Testis (tissue), 2 donors: ENCODE results near the gene FAM120A.
A peak's percentile ranks its signal among the peaks of the same experiment; 100 is the strongest.

ENCODE experiments used
- CTCF ChIP-seq, 3 experiments: fragments of 450-650 bp in 2 of 3; fragments of 200-600 bp in 1 of 3; sonication (generic) in 1 of 3; IDR thresholded peaks; one replicate each; pipeline ENCODE4 v1.5.1; 2016 to 2019; ENCODE audit warnings: antibody characterized with exemption in 3 of 3, mild to moderate bottlenecking in 2 of 3, moderate library complexity in 1 of 3
- POLR2A ChIP-seq: fragments of 450-650 bp; IDR thresholded peaks from one replicate; pipeline ENCODE4 v1.6.1; 2017; ENCODE audit warnings: antibody characterized with exemption, mild to moderate bottlenecking, moderate library complexity

GRCh38 chr9:93451849-93452709 is 594 bp downstream of the FAM120A start:
- TF ChIP-seq CTCF (IDR thresholded peaks at IDR 0.05): peak in 2 of 3 experiments; percentile 23 to 29
- TF ChIP-seq POLR2A: no peak
